ENCODE results near the gene ALOX5AP.

- TF ChIP-seq CTCF (IDR thresholded peaks at IDR 0.05; ENCODE audit: low read depth, low read length) (no peak), EZH2phosphoT487 (IDR thresholded peaks at IDR 0.05; ENCODE audit: low read depth) (no peak)
These were observed 20.3 kb downstream of the ALOX5AP start for GRCh38 chr13:30755678-30756077.
